GM19193 (cell line): ENCODE measurements around the gene DEFB128.

Experiments
- POLR2A ChIP-seq: IDR thresholded peaks from 4 replicates; pipeline ENCODE4 v1.6.1; 2011; ENCODE audit not compliant: insufficient read depth, insufficient read length; ENCODE audit errors: extremely low read depth

Gene DEFB128

DNA sequence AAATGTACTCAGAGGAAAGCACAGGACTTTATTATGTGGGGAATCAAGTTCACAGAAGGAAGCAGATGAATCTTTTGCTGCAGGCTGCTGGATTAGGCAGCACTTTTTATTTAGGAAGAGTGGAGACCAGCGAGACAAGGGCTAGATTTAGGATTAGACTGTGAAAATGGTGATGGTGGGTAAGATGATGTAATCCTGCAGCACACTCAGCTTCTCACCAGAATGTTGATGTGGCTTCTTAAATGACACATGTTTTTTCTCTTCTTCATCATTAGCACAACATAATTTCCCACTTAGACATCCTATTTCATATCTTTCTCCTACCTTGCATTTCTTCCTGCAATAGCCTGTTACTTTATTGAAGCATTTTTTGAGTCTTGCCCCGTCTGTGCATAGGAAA is 1.8 kb downstream of the DEFB128 start:
- no peak for TF ChIP-seq POLR2A

DNA sequence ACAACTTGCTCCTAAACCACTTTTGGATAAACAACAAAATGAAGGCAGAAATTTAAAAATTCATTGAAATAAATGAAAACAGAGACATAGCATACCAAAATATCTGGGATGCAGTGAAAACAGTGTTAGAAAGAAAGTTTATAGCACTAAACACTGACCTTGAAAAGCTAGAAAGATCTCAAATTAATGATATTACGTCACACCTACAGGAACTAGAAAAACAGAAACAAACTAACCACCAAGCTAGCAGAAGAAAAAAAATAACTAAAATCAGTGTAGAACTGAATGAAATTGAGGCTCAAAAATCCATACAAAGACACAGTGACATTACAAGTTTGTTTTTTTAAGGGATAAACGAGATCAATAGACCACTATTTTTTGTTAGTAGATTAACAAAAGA is 5.2 kb downstream of the DEFB128 start:
- no peak for TF ChIP-seq POLR2A

DNA sequence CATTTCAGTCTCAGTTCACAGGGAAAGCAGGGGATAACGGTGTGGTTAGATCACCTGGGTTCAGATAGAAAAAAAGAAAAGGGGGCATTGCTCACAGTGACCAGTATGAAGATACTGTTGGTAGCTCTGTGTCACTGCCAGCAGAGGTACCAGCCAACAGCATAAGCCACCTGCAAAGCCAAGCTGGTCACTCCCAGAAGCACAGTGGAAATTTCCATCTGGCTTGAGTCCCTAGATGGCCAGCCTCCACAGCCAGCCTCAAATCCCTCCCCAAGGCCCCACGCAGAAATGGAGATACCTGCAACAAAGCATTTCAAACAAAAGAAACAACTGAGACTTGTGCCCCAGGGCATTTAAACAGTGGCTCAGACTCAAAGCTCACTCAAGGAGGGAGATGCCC is 20.6 kb downstream of the DEFB128 start:
- no peak for TF ChIP-seq POLR2A

DNA sequence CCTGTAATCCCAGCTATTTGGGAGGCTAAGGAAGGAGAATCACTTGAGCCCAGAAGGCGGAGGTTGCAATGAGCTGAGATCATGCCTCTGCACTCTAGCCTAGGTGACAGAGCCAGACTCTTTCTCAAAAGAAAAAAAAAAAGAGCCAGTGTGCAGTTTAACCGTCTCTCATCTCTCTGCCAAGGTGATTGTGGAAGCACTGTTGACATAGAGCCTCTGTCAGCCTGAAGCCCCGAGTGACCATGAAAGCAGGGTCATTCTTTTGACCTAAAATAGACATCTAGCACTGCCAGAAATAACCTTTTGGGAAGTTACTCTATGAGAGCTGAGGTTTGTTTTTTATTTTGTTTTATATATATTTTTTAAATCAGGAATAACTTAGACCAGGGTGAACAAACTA is 24.9 kb downstream of the DEFB128 start:
- TF ChIP-seq POLR2A = no peak

GRCh38 chr20:157154-157553 is 32.4 kb downstream of the DEFB128 start, which contains the start of gene DEFB127:
TSS of gene DEFB127 (plus strand) at chr20:157454. CDS start at chr20:157545, 91 bp downstream.
- no peak for TF ChIP-seq POLR2A

- TF ChIP-seq POLR2A = no peak
These were observed 37.4 kb downstream of the DEFB128 start for GRCh38 chr20:152131-152530.

- no peak for TF ChIP-seq POLR2A
These were observed 43.6 kb downstream of the DEFB128 start for GRCh38 chr20:145877-146276.

DNA sequence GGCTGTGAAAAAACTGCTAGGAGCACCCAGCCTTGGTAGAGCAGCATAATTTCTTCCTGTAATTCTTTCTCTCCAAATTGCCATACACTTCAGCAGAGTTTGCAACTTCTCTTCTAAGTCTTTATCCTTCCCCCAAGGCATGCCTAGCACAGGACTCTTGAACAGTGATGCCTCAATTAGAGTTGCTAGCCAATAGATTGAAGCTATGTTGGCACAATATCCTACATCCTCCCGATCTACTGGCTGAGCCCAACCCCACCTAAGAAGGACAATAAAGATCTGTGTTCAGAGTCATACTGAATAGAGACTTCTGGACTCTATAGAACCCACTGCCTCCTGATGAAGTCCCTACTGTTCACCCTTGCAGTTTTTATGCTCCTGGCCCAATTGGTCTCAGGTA is 47.2 kb downstream of the DEFB128 start, which contains the start of gene DEFB126:
TSS of gene DEFB126 (plus strand) at position 301 of the 400 bp plus-strand sequence. CDS start at position 340, 39 bp downstream.
- TF ChIP-seq POLR2A = no peak
